HG03108 (cell line): Measurements from ENCODE around the gene AMBRA1.

Experiments
- ATAC-seq: cut with Tn5 transposase; IDR thresholded peaks from one replicate; pipeline ENCODE4 v1.9.1; 2021; ENCODE audit warnings: moderate library complexity; ENCODE audit not compliant: unreplicated experiment

AMBRA1 gene

GRCh38 chr11:46356924-46357482, 236.8 kb downstream of the AMBRA1 start:
- ATAC-seq, result no peak

GRCh38 chr11:46353698-46354097, 240.1 kb downstream of the AMBRA1 start:
- ATAC-seq, result no peak

GRCh38 chr11:46352063-46352841, 241.6 kb downstream of the AMBRA1 start:
- ATAC-seq, result no peak

GRCh38 chr11:46351606-46352005, 242.2 kb downstream of the AMBRA1 start:
- ATAC-seq, result no peak

- no peak for ATAC-seq
Observed at GRCh38 chr11:46351148-46351547, 242.7 kb downstream of the AMBRA1 start.

- ATAC-seq, result no peak
Observed at GRCh38 chr11:46350695-46351094, 243.1 kb downstream of the AMBRA1 start.

- no peak for ATAC-seq
Observed at GRCh38 chr11:46348566-46349401, 245.0 kb downstream of the AMBRA1 start.

GRCh38 chr11:46347637-46348311, 246.0 kb downstream of the AMBRA1 start:
- ATAC-seq, result peak; percentile 2

GRCh38 chr11:46346886-46347636, 246.8 kb downstream of the AMBRA1 start, which contains the start of gene DGKZ:
DGKZ (plus strand) TSS chr11:46347463; CDS start chr11:46347660, 197 bp downstream.
- peak; percentile 56 for ATAC-seq
